ENCODE measurements around the gene KAZN. TPM values are rescaled to one million over a fixed set of nuclear protein-coding genes. Genes with fewer than 3 reads are reported as not detected.

KAZN gene
- total RNA-seq, 1 donor from 2014 or later, result 21.2 TPM

GRCh38 chr1:14855801-14856200, 257.3 kb downstream of the KAZN start:
- no peak overlapping the region for H3K4me3 ChIP-seq
- no peaks in the 10 kb centered on the region for H3K9me3 ChIP-seq
- no peaks in the 10 kb centered on the region for H3K36me3 ChIP-seq
- ATAC-seq, result no peak
- no peak for DNase-seq
- no peaks in the 10 kb centered on the region for H3K4me1 ChIP-seq
- TF ChIP-seq CTCF (IDR thresholded peaks at IDR 0.05), result no peak
- intact Hi-C loops (cut with DNase I), result no loop called here
- no peaks in the 10 kb centered on the region for H3K27me3 ChIP-seq (ENCODE audit: low read depth)
- H3K27ac ChIP-seq, result no peak overlapping the region

GRCh38 chr1:14857436-14858195, 259.1 kb downstream of the KAZN start:
- DNase-seq (no peak), ATAC-seq (no peak)
- Histone ChIP-seq H3K27me3 (ENCODE audit: low read depth) (no peaks in the 10 kb centered on the region), H3K27ac (no peak overlapping the region), H3K4me1 (no peaks in the 10 kb centered on the region), H3K36me3 (no peaks in the 10 kb centered on the region), H3K4me3 (no peak overlapping the region), H3K9me3 (no peaks in the 10 kb centered on the region)
- intact Hi-C loops (cut with DNase I), result no loop called here
- TF ChIP-seq CTCF (IDR thresholded peaks at IDR 0.05), result no peak

- no peaks in the 10 kb centered on the region for H3K27me3 ChIP-seq (ENCODE audit: low read depth)
- intact Hi-C loops (cut with DNase I), result no loop called here
- DNase-seq, result no peak
Measured at GRCh38 chr1:14862114-14862771, 263.8 kb downstream of the KAZN start.

GRCh38 chr1:14865106-14865505, 266.6 kb downstream of the KAZN start:
- DNase-seq, result no peak
- Histone ChIP-seq H3K36me3 (no peaks in the 10 kb centered on the region), H3K27ac (no peak overlapping the region), H3K27me3 (ENCODE audit: low read depth) (no peaks in the 10 kb centered on the region), H3K4me1 (no peaks in the 10 kb centered on the region), H3K4me3 (no peak overlapping the region), H3K9me3 (no peaks in the 10 kb centered on the region)
- no peak for TF ChIP-seq CTCF (IDR thresholded peaks at IDR 0.05)
- intact Hi-C loops (cut with DNase I), result no loop called here
- no peak for ATAC-seq

More at GRCh38 chr1:14862114-14862771, 263.8 kb downstream of the KAZN start:
- no peak for TF ChIP-seq CTCF (IDR thresholded peaks at IDR 0.05)
- Histone ChIP-seq H3K4me1 (no peaks in the 10 kb centered on the region), H3K27ac (no peak overlapping the region), H3K4me3 (no peak overlapping the region), H3K9me3 (no peaks in the 10 kb centered on the region), H3K36me3 (no peaks in the 10 kb centered on the region)
- no peak for ATAC-seq

GRCh38 chr1:14866911-14867612, 268.6 kb downstream of the KAZN start:
- Histone ChIP-seq H3K27ac (no peak overlapping the region), H3K4me3 (no peak overlapping the region), H3K9me3 (no peaks in the 10 kb centered on the region), H3K4me1 (no peaks in the 10 kb centered on the region), H3K36me3 (no peaks in the 10 kb centered on the region), H3K27me3 (ENCODE audit: low read depth) (no peaks in the 10 kb centered on the region)
- intact Hi-C loops (cut with DNase I), result no loop called here
- ATAC-seq (no peak), DNase-seq (no peak)
- no peak for TF ChIP-seq CTCF (IDR thresholded peaks at IDR 0.05)
